NB4 (cell line): ENCODE data around the gene RNF225.

Experiments used
- DNase-seq: peaks from one replicate; pipeline ENCODE4 v3.0.0; 2010; ENCODE audit warnings: low read depth
- H3K4me3 ChIP-seq: one replicate; pipeline ENCODE4 v1.5.1; 2011; ENCODE audit warnings: mild to moderate bottlenecking, low read depth, low read length, moderate library complexity
- CTCF ChIP-seq: IDR thresholded peaks from one replicate; pipeline ENCODE4 v1.5.1; 2012; ENCODE audit warnings: low read depth, low read length
- MAX ChIP-seq: IDR thresholded peaks from 2 replicates; pipeline ENCODE4 v1.6.1; 2011; ENCODE audit warnings: low read depth, low read length
- MYC ChIP-seq: IDR thresholded peaks from 2 replicates; pipeline ENCODE4 v1.6.1; 2011; ENCODE audit warnings: low read depth, low read length
- POLR2A ChIP-seq: IDR thresholded peaks from 2 replicates; pipeline ENCODE4 v1.6.1; 2011; ENCODE audit warnings: mild to moderate bottlenecking; ENCODE audit not compliant: insufficient read length; ENCODE audit errors: extremely low read depth

RNF225 gene

GRCh38 chr19:58354478-58355030 lies 40.9 kb upstream of the RNF225 start:
- no peak overlapping the region for H3K4me3 ChIP-seq
- no peak for DNase-seq
- no peak for TF ChIP-seq POLR2A

GRCh38 chr19:58355215-58355796 lies 40.1 kb upstream of the RNF225 start:
- no peak for TF ChIP-seq CTCF
- TF ChIP-seq MYC = no peak
- TF ChIP-seq POLR2A = no peak
- TF ChIP-seq MAX = no peak
- H3K4me3 ChIP-seq = no peak overlapping the region
- no peak for DNase-seq

GRCh38 chr19:58355908-58356765 lies 39.3 kb upstream of the RNF225 start:
- TF ChIP-seq MYC (no peak), MAX (no peak), POLR2A (no peak), CTCF (no peak)
- DNase-seq = no peak
- H3K4me3 ChIP-seq = no peak overlapping the region

DNA sequence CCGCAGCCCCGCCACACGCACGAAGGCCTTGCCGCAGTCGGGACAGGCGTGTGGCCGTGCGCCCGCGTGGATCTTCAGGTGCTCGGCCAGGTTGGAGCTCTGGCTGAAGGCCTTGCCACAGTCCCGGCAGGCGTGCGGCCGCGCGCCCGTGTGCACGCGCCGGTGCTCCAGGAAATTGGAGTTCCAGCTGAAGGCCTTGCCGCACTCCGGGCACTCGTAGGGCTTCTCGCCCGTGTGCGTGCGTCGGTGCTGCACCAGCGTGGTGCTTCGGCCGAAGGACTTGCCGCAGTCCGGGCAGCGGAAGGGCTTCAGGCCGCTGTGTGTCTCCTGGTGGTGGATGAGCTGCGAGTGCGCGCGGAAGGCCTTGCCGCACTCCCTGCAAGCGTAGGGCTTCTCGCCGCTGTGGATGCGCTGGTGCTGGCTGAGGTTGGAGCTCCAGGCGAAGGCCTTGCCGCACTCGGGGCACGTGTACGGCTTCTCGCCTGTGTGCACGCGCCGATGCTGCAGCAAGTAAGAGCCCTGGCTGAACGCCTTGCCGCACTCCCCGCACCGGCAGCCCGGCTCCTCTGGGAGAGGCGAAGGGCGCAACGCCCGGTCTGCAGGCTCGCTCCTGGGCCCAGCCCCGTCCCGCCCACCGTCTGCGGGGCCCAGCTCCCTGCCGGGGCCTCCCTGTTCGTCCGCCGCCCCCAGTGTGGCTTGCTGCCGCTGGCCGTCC lies 38.5 kb upstream of the RNF225 start:
- no peak overlapping the region for H3K4me3 ChIP-seq
- no peak for TF ChIP-seq MAX
- TF ChIP-seq POLR2A = no peak
- no peak for TF ChIP-seq MYC
- TF ChIP-seq CTCF = no peak
- DNase-seq = no peak

DNA sequence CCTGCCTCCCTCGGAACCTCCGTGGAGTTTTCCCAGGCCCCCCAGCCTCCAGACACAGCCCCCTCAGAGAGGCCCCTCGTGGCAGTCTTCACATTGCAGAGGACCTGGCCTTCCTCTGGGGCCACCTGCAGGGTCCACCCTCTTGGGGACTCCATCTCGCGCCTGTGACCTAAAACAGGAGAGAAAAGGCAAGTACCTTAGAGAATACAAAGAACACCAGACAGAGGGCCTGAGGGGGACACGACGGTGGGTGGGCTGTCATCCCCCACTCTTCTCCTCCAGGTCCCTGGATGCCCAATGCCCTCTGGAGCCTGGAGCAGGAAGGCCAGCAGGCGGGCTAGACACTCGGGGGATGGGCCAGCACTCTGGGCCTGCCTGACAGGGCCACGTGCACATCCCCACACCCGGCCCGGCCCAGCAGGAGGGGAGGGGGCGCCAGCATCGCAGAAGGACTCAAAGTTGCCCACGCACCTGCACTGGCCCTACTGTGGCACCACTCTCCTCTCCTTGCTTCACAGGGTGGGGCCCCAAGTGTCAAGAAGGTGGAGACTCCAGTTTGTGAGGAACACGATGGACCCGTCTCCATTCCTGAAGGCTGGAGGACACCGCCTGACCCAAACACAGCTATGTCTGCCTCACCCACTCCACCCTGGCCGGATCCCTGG lies 37.8 kb upstream of the RNF225 start:
- no peak overlapping the region for H3K4me3 ChIP-seq
- TF ChIP-seq MYC = no peak
- TF ChIP-seq MAX = no peak
- no peak for TF ChIP-seq POLR2A
- no peak for TF ChIP-seq CTCF
- no peak for DNase-seq
